Ishikawa (cell line): ENCODE results near the gene NBEAL1.

Experiments
- EGR1 ChIP-seq: IDR thresholded peaks from 2 replicates; pipeline ENCODE4 v1.6.1; 2012
- EP300 ChIP-seq: IDR thresholded peaks from 2 replicates; pipeline ENCODE4 v1.6.1; 2012; ENCODE audit warnings: borderline replicate concordance
- TAF1 ChIP-seq: IDR thresholded peaks from 2 replicates; pipeline ENCODE4 v1.6.1; 2012; ENCODE audit warnings: low read depth, mild to moderate bottlenecking
- TCF12 ChIP-seq: IDR thresholded peaks from 2 replicates; pipeline ENCODE4 v1.6.1; 2012; ENCODE audit warnings: low read depth
- YY1 ChIP-seq: IDR thresholded peaks from 2 replicates; pipeline ENCODE4 v1.6.1; 2012; ENCODE audit warnings: low read depth
- TF ChIP-seq, protein P1 (sequence below): IDR thresholded peaks from 2 replicates; pipeline ENCODE4 v1.6.1; 2012; ENCODE audit warnings: low read depth, mild to moderate bottlenecking

- TF ChIP-seq TAF1 (no peak), EP300 (no peak), YY1 (no peak), EGR1 (no peak), TCF12 (no peak)
- TF ChIP-seq, protein P1, sequence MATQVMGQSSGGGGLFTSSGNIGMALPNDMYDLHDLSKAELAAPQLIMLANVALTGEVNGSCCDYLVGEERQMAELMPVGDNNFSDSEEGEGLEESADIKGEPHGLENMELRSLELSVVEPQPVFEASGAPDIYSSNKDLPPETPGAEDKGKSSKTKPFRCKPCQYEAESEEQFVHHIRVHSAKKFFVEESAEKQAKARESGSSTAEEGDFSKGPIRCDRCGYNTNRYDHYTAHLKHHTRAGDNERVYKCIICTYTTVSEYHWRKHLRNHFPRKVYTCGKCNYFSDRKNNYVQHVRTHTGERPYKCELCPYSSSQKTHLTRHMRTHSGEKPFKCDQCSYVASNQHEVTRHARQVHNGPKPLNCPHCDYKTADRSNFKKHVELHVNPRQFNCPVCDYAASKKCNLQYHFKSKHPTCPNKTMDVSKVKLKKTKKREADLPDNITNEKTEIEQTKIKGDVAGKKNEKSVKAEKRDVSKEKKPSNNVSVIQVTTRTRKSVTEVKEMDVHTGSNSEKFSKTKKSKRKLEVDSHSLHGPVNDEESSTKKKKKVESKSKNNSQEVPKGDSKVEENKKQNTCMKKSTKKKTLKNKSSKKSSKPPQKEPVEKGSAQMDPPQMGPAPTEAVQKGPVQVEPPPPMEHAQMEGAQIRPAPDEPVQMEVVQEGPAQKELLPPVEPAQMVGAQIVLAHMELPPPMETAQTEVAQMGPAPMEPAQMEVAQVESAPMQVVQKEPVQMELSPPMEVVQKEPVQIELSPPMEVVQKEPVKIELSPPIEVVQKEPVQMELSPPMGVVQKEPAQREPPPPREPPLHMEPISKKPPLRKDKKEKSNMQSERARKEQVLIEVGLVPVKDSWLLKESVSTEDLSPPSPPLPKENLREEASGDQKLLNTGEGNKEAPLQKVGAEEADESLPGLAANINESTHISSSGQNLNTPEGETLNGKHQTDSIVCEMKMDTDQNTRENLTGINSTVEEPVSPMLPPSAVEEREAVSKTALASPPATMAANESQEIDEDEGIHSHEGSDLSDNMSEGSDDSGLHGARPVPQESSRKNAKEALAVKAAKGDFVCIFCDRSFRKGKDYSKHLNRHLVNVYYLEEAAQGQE: no peak
Observed at GRCh38 chr2:203200866-203201265, 186.2 kb downstream of the NBEAL1 start.
